ENCODE results near the gene TRIM60.
"Not testable (repeated sequence)": the region's sequence is repeated elsewhere in the genome, so short reads cannot be mapped to it uniquely, and the experiment has no call there.

TRIM60 gene

GRCh38 chr4:165031436-165032211 lies at the start of gene TRIM60:
TSS of gene TRIM60 (plus strand) at chr4:165031999. CDS start at chr4:165040073, 8,074 bp downstream.
- DNase-seq: no peak

GRCh38 chr4:164989471-164989870 lies 42.3 kb upstream of the TRIM60 start:
- DNase-seq: no peak

GRCh38 chr4:164990786-164991185 lies 41.0 kb upstream of the TRIM60 start:
- not testable (repeated sequence) for DNase-seq

GRCh38 chr4:164996123-164996522 lies 35.7 kb upstream of the TRIM60 start:
- DNase-seq: not testable (repeated sequence)

- no peak for DNase-seq
Observed at GRCh38 chr4:164997324-164997723, 34.5 kb upstream of the TRIM60 start.

GRCh38 chr4:164997941-164998340 lies 33.9 kb upstream of the TRIM60 start:
- no peak for DNase-seq

- DNase-seq: not testable (repeated sequence)
Observed at GRCh38 chr4:164998526-164999080, 33.2 kb upstream of the TRIM60 start.

GRCh38 chr4:165001957-165002356 lies 29.8 kb upstream of the TRIM60 start:
- not testable (repeated sequence) for DNase-seq

- DNase-seq: no peak
Observed at GRCh38 chr4:165005352-165005925, 26.4 kb upstream of the TRIM60 start.

- DNase-seq: no peak
Observed at GRCh38 chr4:165006456-165006855, 25.3 kb upstream of the TRIM60 start.

GRCh38 chr4:165006886-165007285 lies 24.9 kb upstream of the TRIM60 start:
- no peak for DNase-seq

GRCh38 chr4:165009493-165010227 lies 22.1 kb upstream of the TRIM60 start:
- no peak for DNase-seq

- no peak for DNase-seq
Observed at GRCh38 chr4:165010487-165010886, 21.3 kb upstream of the TRIM60 start.

GRCh38 chr4:165010991-165011390 lies 20.8 kb upstream of the TRIM60 start:
- no peak for DNase-seq

GRCh38 chr4:165011403-165011802 lies 20.4 kb upstream of the TRIM60 start:
- DNase-seq: no peak

GRCh38 chr4:165013691-165014090 lies 18.1 kb upstream of the TRIM60 start:
- DNase-seq: no peak

- no peak for DNase-seq
Observed at GRCh38 chr4:165016971-165017370, 14.8 kb upstream of the TRIM60 start.

GRCh38 chr4:165019995-165020394 lies 11.8 kb upstream of the TRIM60 start:
- DNase-seq: not testable (repeated sequence)

- DNase-seq: not testable (repeated sequence)
Observed at GRCh38 chr4:165025782-165026181, 6.0 kb upstream of the TRIM60 start.

- DNase-seq: no peak
Observed at GRCh38 chr4:165027762-165028402, 3.9 kb upstream of the TRIM60 start.

GRCh38 chr4:165048170-165048569 lies 16.4 kb downstream of the TRIM60 start:
- no peak for DNase-seq

- no peak for DNase-seq
Observed at GRCh38 chr4:165052627-165053026, 20.8 kb downstream of the TRIM60 start.

- no peak for DNase-seq
Observed at GRCh38 chr4:165053645-165054044, 21.8 kb downstream of the TRIM60 start, which contains the start of gene TRIM75. TSS of gene TRIM75 (plus strand) at chr4:165053866. CDS start at chr4:165059148, 5,282 bp downstream.
